GM12891 (cell line): ENCODE results near the gene GUCY1A1.

Source experiments
- POLR2A ChIP-seq: IDR thresholded peaks from 2 replicates; pipeline ENCODE4 v1.6.1; 2011; ENCODE audit warnings: low read depth, low read length, control low read depth
- POLR2AphosphoS5 ChIP-seq: IDR thresholded peaks from 2 replicates; pipeline ENCODE4 v1.6.1; 2011; ENCODE audit warnings: low read depth, low read length, control low read depth
- SPI1 ChIP-seq: IDR thresholded peaks from 2 replicates; pipeline ENCODE4 v1.6.1; 2011; ENCODE audit warnings: low read depth, low read length, control low read depth
- TAF1 ChIP-seq: IDR thresholded peaks from 2 replicates; pipeline ENCODE4 v1.6.1; 2011; ENCODE audit warnings: low read depth, low read length, control low read depth

DNA sequence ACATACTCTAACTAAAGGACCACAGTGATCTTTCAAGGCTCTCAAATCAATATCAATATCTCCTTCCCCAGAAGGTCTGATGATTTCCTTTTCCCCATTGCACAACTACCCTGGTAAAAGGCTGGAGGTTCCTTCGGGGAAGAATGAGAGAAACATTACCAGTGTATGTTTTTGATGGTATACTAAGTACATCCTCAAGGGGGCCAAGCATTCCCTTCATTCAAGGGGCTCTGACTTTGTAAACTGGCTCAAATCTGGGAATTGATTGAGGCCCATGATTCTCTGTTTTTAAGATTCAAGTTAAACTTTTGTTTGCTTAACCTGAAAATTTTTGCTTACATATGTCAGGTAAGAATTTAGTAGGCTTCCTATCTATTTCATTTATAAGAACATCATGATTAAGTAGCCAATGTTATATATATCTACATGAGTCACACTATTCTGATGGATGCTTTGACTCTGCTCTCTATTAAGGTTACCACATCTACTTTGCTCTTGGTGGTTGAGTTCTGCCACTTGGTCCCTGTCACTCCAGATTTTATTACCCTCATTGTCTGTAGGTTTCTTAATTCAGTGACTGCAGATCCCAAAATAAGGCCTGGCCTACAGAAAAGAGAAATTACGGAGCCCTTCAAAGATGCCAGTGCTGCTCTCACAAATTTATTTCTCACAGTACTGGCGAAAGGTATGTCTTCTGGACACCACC is 75.8 kb downstream of the GUCY1A1 start:
- TF ChIP-seq POLR2AphosphoS5, result no peak
- TF ChIP-seq POLR2A, result no peak
- no peak for TF ChIP-seq SPI1
- no peak for TF ChIP-seq TAF1
